GM12892 (cell line): ENCODE measurements around the gene TMCC3.

Experiments
- POLR2A ChIP-seq: IDR thresholded peaks from 2 replicates; pipeline ENCODE4 v1.6.1; 2011; ENCODE audit warnings: low read depth, low read length, control low read depth
- POLR2AphosphoS5 ChIP-seq: IDR thresholded peaks from 2 replicates; pipeline ENCODE4 v1.6.1; 2011; ENCODE audit warnings: low read depth, low read length, control low read depth
- TAF1 ChIP-seq: IDR thresholded peaks from 2 replicates; pipeline ENCODE4 v1.6.1; 2011; ENCODE audit warnings: low read depth, mild to moderate bottlenecking, control low read depth, low read length, borderline replicate concordance

DNA sequence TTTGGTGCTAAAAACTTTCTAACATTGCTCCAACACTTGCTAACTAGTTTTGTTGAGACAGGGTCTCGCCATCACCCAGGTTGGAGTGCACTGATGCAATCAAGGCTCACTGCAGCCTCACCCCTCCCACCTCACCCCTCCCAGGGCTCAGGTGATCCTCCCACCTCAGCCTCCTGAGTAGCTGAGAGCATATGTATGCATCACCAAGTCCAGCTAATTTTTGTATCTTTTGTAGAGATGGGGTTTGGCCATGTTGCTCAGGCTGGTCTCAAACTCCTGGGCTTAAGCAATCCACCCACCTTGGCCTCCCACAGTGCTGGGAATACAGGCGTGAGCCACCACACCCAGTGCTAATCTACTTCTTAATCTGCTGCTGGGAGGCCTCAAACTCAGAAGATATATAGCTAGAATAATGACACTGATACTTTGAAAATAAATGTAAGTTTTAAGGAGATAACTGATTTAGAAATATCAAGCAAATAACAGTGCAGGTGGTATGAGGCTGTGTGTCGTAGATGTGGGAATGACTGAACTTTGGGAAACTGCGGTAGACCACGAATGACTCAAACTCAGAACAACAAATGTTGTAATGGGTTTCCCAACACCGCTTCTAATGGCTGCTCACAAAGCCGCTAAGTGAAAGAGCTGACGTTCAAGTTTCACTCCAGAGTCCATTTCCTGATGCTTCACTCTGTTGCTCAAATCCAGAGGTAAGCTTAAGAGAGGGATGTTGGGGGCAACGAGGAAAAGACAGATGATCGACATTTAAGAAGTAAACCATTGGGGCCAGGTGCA, 10.0 kb downstream of the TMCC3 start:
- TF ChIP-seq POLR2A: no peak
- no peak for TF ChIP-seq POLR2AphosphoS5
- no peak for TF ChIP-seq TAF1
